HepG2 (cell line): ENCODE results near the gene CMTM1. TPM values are rescaled to one million over a fixed set of nuclear protein-coding genes. Genes with fewer than 3 reads are reported as not detected.
A peak's percentile ranks its signal among the peaks of the same experiment; 100 is the strongest.

Experiments
- ATAC-seq: fragments of 200-7000 bp; cut with Tn5 transposase; 3 replicates; pipeline ENCODE4 v1.9.1; 2020; ENCODE audit warnings: mild to moderate bottlenecking, moderate library complexity
- BruUV-seq: library from RNA; stranded (reverse); fragments of 400-500 nt; replicated peaks from 2 replicates; lab custom pipeline; 2021; lab: Mats Ljungman, UMichigan
- CTCF ChIA-PET: fragments of 300-600 bp; formaldehyde crosslinking; extraction: SDS; loops from one replicate; lab custom pipeline; 2021; ENCODE audit warnings: low total read pairs, inconsistent platforms, low intra/inter-chr PET ratio; lab: Yijun Ruan, JAX
- POLR2A ChIA-PET: fragments of 350-600 bp; sonication (Branson Sonifier 250); formaldehyde crosslinking; loops from one replicate; lab custom pipeline; 2020; ENCODE audit warnings: antibody characterized with exemption, inconsistent platforms; lab: Yijun Ruan, JAX
- DNase-seq: peaks from one replicate; pipeline ENCODE4 v3.0.0-alpha.2; 2015; ENCODE audit warnings: low spot score
- FAIRE-seq: peaks from 3 replicates; lab custom pipeline; 2011; peaks lifted over from hg19 to GRCh38; lab: Jason Lieb, UNC
- H2AFZ ChIP-seq: one replicate; pipeline ENCODE4 v1.6.1; 2011; ENCODE audit warnings: low read length, inconsistent platforms
- H3K27ac ChIP-seq: fragments of 300-600 bp; 3 replicates; pipeline ENCODE4 v1.8.0; 2011; ENCODE audit warnings: mixed run types, mild to moderate bottlenecking, mixed read lengths, low read length, inconsistent platforms; ENCODE audit not compliant: insufficient read depth; ENCODE audit errors: extremely low read length
- H3K27me3 ChIP-seq, 2 experiments: fragments of 200-600 bp in 1 of 2; 2 replicates in 1 of 2; 3 replicates in 1 of 2; pipeline versions ENCODE4 v1.6.0 to v1.8.0; 2011; ENCODE audit warnings: low read length in 2 of 2, mild to moderate bottlenecking in 2 of 2, moderate library complexity in 2 of 2, inconsistent platforms in 1 of 2; ENCODE audit not compliant: insufficient read depth in 2 of 2, control insufficient read depth in 1 of 2
- H3K36me3 ChIP-seq, 2 experiments: fragments of 200-600 bp in 1 of 2; replicated peaks in 1 of 2; 2 replicates in 1 of 2; 3 replicates in 1 of 2; pipeline versions ENCODE4 v1.5.1 to v1.8.0; 2011; ENCODE audit warnings: low read length in 2 of 2, inconsistent platforms in 1 of 2; ENCODE audit not compliant: insufficient read depth in 2 of 2, control insufficient read depth in 1 of 2
- H3K4me1 ChIP-seq: 2 replicates; pipeline ENCODE4 v1.5.1; 2012; ENCODE audit warnings: low read length, inconsistent platforms; ENCODE audit not compliant: insufficient read depth
- H3K4me2 ChIP-seq: 2 replicates; pipeline ENCODE4 v1.6.0; 2011; ENCODE audit warnings: low read depth, low read length, inconsistent platforms
- H3K4me3 ChIP-seq, 3 experiments: fragments of 200-600 bp in 1 of 3; sonication (generic), shearing (Covaris generic) in 1 of 3; replicated peaks in 1 of 3; 2 replicates each; pipeline ENCODE4 v1.5.1; 2011 to 2016; ENCODE audit warnings: low read length in 3 of 3, inconsistent platforms in 2 of 3, low read depth in 2 of 3, mild to moderate bottlenecking in 2 of 3, control low read depth in 1 of 3, mixed read lengths in 1 of 3; ENCODE audit not compliant: insufficient read depth in 1 of 3
- H3K79me2 ChIP-seq: one replicate; pipeline ENCODE4 v1.6.1; 2011; ENCODE audit warnings: low read length, inconsistent platforms; ENCODE audit not compliant: insufficient read depth
- H3K9ac ChIP-seq: 2 replicates; pipeline ENCODE4 v1.6.0; 2011; ENCODE audit warnings: mild to moderate bottlenecking, low read depth, low read length, inconsistent platforms; ENCODE audit not compliant: insufficient read depth
- H3K9me3 ChIP-seq: 2 replicates; pipeline ENCODE4 v1.5.1; 2012; ENCODE audit warnings: mild to moderate bottlenecking, low read length
- H4K20me1 ChIP-seq: 2 replicates; pipeline ENCODE4 v1.6.0; 2011; ENCODE audit warnings: inconsistent platforms, mild to moderate bottlenecking, low read length, moderate library complexity; ENCODE audit not compliant: insufficient read depth
- KDM1A ChIP-seq: IDR thresholded peaks from 2 replicates; pipeline ENCODE4 v1.6.1; 2016; ENCODE audit warnings: missing compliant biosample characterization
- KMT2B ChIP-seq: IDR thresholded peaks from 2 replicates; pipeline ENCODE4 v1.6.1; 2016; ENCODE audit warnings: missing genetic modification reagents, missing compliant biosample characterization
- NONO ChIP-seq, 2 experiments: fragments of 450-650 bp in 1 of 2; sonication (generic) in 1 of 2; formaldehyde crosslinking in 1 of 2; IDR thresholded peaks in 1 of 2; conservative IDR thresholded peaks in 1 of 2; 2 replicates each; pipeline versions ENCODE4 v1.6.1 to v1.8.0; 2017 to 2022; ENCODE audit warnings: mild to moderate bottlenecking in 1 of 2, missing genetic modification reagents in 1 of 2, moderate library complexity in 1 of 2
- PAXIP1 ChIP-seq: sonication (generic); formaldehyde crosslinking; conservative IDR thresholded peaks from 2 replicates; pipeline ENCODE4 v1.4.0; 2020; ENCODE audit warnings: mild to moderate bottlenecking, missing genetic modification reagents, moderate library complexity
- SAP130 ChIP-seq: IDR thresholded peaks from 2 replicates; pipeline ENCODE4 v1.6.1; 2016; ENCODE audit warnings: low read depth
- SNAPC5 ChIP-seq: sonication (generic); formaldehyde crosslinking; IDR thresholded peaks from 2 replicates; pipeline ENCODE4 v1.8.1; 2023; ENCODE audit warnings: mild to moderate bottlenecking, missing genetic modification reagents, borderline replicate concordance
- SRSF4 ChIP-seq: fragments of 200-400 bp; formaldehyde crosslinking; IDR thresholded peaks from one replicate; pipeline ENCODE4 v1.6.1; 2018; ENCODE audit warnings: mild to moderate bottlenecking, low read depth, low read length, moderate library complexity; ENCODE audit not compliant: poor library complexity, severe bottlenecking
- ZBTB33 ChIP-seq: sonication (generic); formaldehyde crosslinking; IDR thresholded peaks from 2 replicates; pipeline ENCODE4 v1.4.0; 2020; ENCODE audit warnings: missing genetic modification reagents
- ZNF256 ChIP-seq: sonication (generic); formaldehyde crosslinking; conservative IDR thresholded peaks from 2 replicates; pipeline ENCODE4 v1.4.0; 2020; ENCODE audit warnings: missing genetic modification reagents
- ZNF510 ChIP-seq: sonication (generic); formaldehyde crosslinking; IDR thresholded peaks from 2 replicates; pipeline ENCODE4 v1.4.0; 2020; ENCODE audit warnings: low read depth, mild to moderate bottlenecking, missing genetic modification reagents
- ZNF543 ChIP-seq: sonication (generic); formaldehyde crosslinking; IDR thresholded peaks from 2 replicates; pipeline ENCODE4 v1.4.0; 2020; ENCODE audit warnings: mild to moderate bottlenecking, missing genetic modification reagents
- ZNF580 ChIP-seq: IDR thresholded peaks from 2 replicates; pipeline ENCODE4 v1.6.1; 2016; ENCODE audit warnings: low read depth, borderline replicate concordance
- ZNF605 ChIP-seq: sonication (generic); formaldehyde crosslinking; IDR thresholded peaks from 2 replicates; pipeline ENCODE4 v1.8.0; 2022; ENCODE audit warnings: mild to moderate bottlenecking, missing genetic modification reagents
- ZNF629 ChIP-seq: sonication (generic); formaldehyde crosslinking; conservative IDR thresholded peaks from 2 replicates; pipeline ENCODE4 v1.5.0; 2020; ENCODE audit warnings: missing genetic modification reagents
- ZNF777 ChIP-seq: sonication (generic); formaldehyde crosslinking; IDR thresholded peaks from 2 replicates; pipeline ENCODE4 v1.4.0; 2020; ENCODE audit warnings: missing genetic modification reagents
- WGBS: methylation state at CpG from one replicate; pipeline ENCODE4 v1.1.6; 2017; ENCODE audit warnings: low lambda C conversion rate; 5-methylcytosine and 5-hydroxymethylcytosine counted together
- in situ Hi-C: cut with HindIII; loops from 2 replicates; pipeline ENCODE4 v1.10.0; 2017; ENCODE audit warnings: low pct_unique_long_range_greater_than_20kb; ENCODE audit not compliant: extremely low pct_ligation_motif_present
- intact Hi-C: fragments of 100-400 bp; cut with micrococcal nuclease; formaldehyde crosslinking; loops from one replicate; pipeline ENCODE4 v1.10.0; 2022; ENCODE audit not compliant: unreplicated experiment
- polyA plus RNA-seq, 8 experiments: library from polyadenylated mRNA; depleted of rRNA in 3 of 8; stranded (reverse) in 7 of 8; unstranded in 1 of 8; fragments of >200 nt; fragmentation: Illumina TruSeq in 4 of 8; extraction: Trizol in 4 of 8; gene quantifications; 2 replicates each; pipeline versions ENCODE4 v1.2.1 to v1.2.3, GENCODE V29; 2011 to 2016; ENCODE audit warnings: low read depth in 4 of 8, missing spikeins in 1 of 8, mixed read lengths in 1 of 8; ENCODE audit not compliant: insufficient read depth in 1 of 8
- total RNA-seq, 5 experiments: library from RNA; depleted of rRNA; stranded (reverse); fragments of >200 nt; fragmentation: Illumina TruSeq; extraction: Trizol; gene quantifications; 2 replicates each; pipeline ENCODE4 v1.2.3, GENCODE V29; 2016; ENCODE audit warnings: low read depth in 1 of 5

Gene CMTM1
- total and polyA plus RNA-seq, 2 of the 13 experiments (the other 11 are each of a cell fraction or from before 2014, with no cell fraction given): 1.7 to 2.9 TPM

GRCh38 chr16:66608241-66609138 lies 42.3 kb downstream of the CMTM1 start (continued):
- TF ChIP-seq ZNF543 (CRISPR knock-in tag) (peak; percentile 81; the same call in 1 of the 2 replicates), SRSF4 (no peak), ZBTB33 (CRISPR knock-in tag) (peak; percentile 52; the same call in 1 of the 2 replicates), SNAPC5 (CRISPR knock-in tag) (0 out of 2 replicates have a peak, but pooled peaks have one; percentile 55)

- peaks cover 9% of the 10 kb centered on the region for H3K79me2 ChIP-seq
- 95% methylated on average over 11 of the region's 12 CpGs for WGBS
- no peaks in the 10 kb centered on the region for H3K9me3 ChIP-seq
- in situ Hi-C loops (loop anchor here (5.0 kb wide), 2 partner anchors 83 to 258 kb away; no protein-coding TSS in a partner anchor), intact Hi-C loops (loop anchor here (2.0 kb wide), 1 partner anchor 120 kb away; no protein-coding TSS in a partner anchor)
- ChIA-PET POLR2A (interaction anchor here (1.0 to 2.1 kb wide), 7 partner anchors 8 to 202 kb away, joined by 3 to 15 read pairs (median 4); partner anchors contain the start of gene CKLF), CTCF (interaction anchor here (1.1 to 3.0 kb wide), 4 partner anchors 42 to 259 kb away, joined by 3 to 12 read pairs (median 8); partner anchors contain the start of gene CMTM4)
- H3K4me2 ChIP-seq: no peak overlapping the region
- no peak for ATAC-seq
- H3K27me3 ChIP-seq: no peaks in the 10 kb centered on the region
- no peak for DNase-seq
- no peak for FAIRE-seq
- H3K27ac ChIP-seq: peak overlapping the region; percentile 61
- H3K4me1 ChIP-seq: peaks cover 38% of the 10 kb centered on the region
- peaks cover 23 to 44% of the 10 kb centered on the region in 2 experiments for H3K36me3 ChIP-seq
- H3K4me3 ChIP-seq: no peak overlapping the region
- H4K20me1 ChIP-seq: peaks cover 13% of the 10 kb centered on the region; the same call in 1 of the 2 replicates
- BruUV-seq: no TSS peak
- H2AFZ ChIP-seq: no peak overlapping the region
- H3K9ac ChIP-seq: no peak overlapping the region
- no peak for TF ChIP-seq SAP130 (CRISPR knock-in tag)
- TF ChIP-seq ZNF629 (CRISPR knock-in tag): no peak
- TF ChIP-seq ZNF256 (CRISPR knock-in tag): no peak
- TF ChIP-seq ZNF605 (CRISPR knock-in tag): no peak
- no peak for TF ChIP-seq ZNF777 (CRISPR knock-in tag)
- TF ChIP-seq NONO (IDR thresholded peaks at IDR 0.05): no peak
- TF ChIP-seq NONO (CRISPR knock-in tag; conservative IDR thresholded peaks at IDR 0.05): 0 out of 2 replicates have a peak, but pooled peaks have one; percentile 16
- TF ChIP-seq ZNF510 (CRISPR knock-in tag): no peak
- TF ChIP-seq PAXIP1: no peak
- no peak for TF ChIP-seq ZNF580 (CRISPR knock-in tag)
- TF ChIP-seq KDM1A (CRISPR knock-in tag): no peak
- TF ChIP-seq KMT2B (CRISPR knock-in tag): no peak
These were observed 42.9 kb downstream of the CMTM1 start for GRCh38 chr16:66609139-66609510.
